ENCODE results near the gene CDK6. TPM values are rescaled to one million over a fixed set of nuclear protein-coding genes. Genes with fewer than 3 reads are reported as not detected.

CDK6 gene
- total RNA-seq, 1 experiment from 2014 or later, result 10.5 TPM

- H3K9me3 ChIP-seq (ENCODE audit: low read depth, low read length, poor library complexity, severe bottlenecking), result no peaks in the 10 kb centered on the region
- no TSS peak for BruUV-seq (replicated peaks)
- no peaks in the 10 kb centered on the region for H3K27me3 ChIP-seq (replicated peaks; ENCODE audit: insufficient read depth, low read depth, low read length, poor library complexity)
- no peak overlapping the region for H3K4me3 ChIP-seq (ENCODE audit: low read depth, low read length, poor library complexity, severe bottlenecking)
- CTCF ChIA-PET, result no interaction called here
- H3K36me3 ChIP-seq (ENCODE audit: insufficient read depth, low read length, poor library complexity, severe bottlenecking), result no peaks in the 10 kb centered on the region
- H3K4me1 ChIP-seq (ENCODE audit: insufficient read depth, low read length, poor library complexity, severe bottlenecking), result no peaks in the 10 kb centered on the region
- POLR2A ChIA-PET (ENCODE audit: low non-redundant PET), result no interaction called here
- DNase-seq (ENCODE audit: low spot score), result no peak
- TF ChIP-seq CTCF (conservative IDR thresholded peaks at IDR 0.05; ENCODE audit: low read depth, low read length), result no peak
- no peak for TF ChIP-seq EZH2 (IDR thresholded peaks at IDR 0.05; ENCODE audit: borderline replicate concordance, low read depth, low read length, poor library complexity, severe bottlenecking)
- no peak overlapping the region for H3K27ac ChIP-seq (ENCODE audit: low read depth, low read length, poor library complexity, severe bottlenecking)
- intact Hi-C loops (cut with micrococcal nuclease; ENCODE audit: unreplicated experiment), result no loop called here
Measured at GRCh38 chr7:92740134-92740533, 96.2 kb downstream of the CDK6 start.

GRCh38 chr7:92739091-92739490, 97.3 kb downstream of the CDK6 start:
- H3K27me3 ChIP-seq (replicated peaks; ENCODE audit: insufficient read depth, low read depth, low read length, poor library complexity), result no peaks in the 10 kb centered on the region
- ChIA-PET POLR2A (ENCODE audit: low non-redundant PET) (no interaction called here), CTCF (no interaction called here)
- intact Hi-C loops (cut with micrococcal nuclease; ENCODE audit: unreplicated experiment), result no loop called here
- no peaks in the 10 kb centered on the region for H3K36me3 ChIP-seq (ENCODE audit: insufficient read depth, low read length, poor library complexity, severe bottlenecking)
- no TSS peak for BruUV-seq (replicated peaks)
- no peak overlapping the region for H3K27ac ChIP-seq (ENCODE audit: low read depth, low read length, poor library complexity, severe bottlenecking)
- H3K9me3 ChIP-seq (ENCODE audit: low read depth, low read length, poor library complexity, severe bottlenecking), result no peaks in the 10 kb centered on the region
- H3K4me1 ChIP-seq (ENCODE audit: insufficient read depth, low read length, poor library complexity, severe bottlenecking), result no peaks in the 10 kb centered on the region
- no peak overlapping the region for H3K4me3 ChIP-seq (ENCODE audit: low read depth, low read length, poor library complexity, severe bottlenecking)
- TF ChIP-seq EZH2 (IDR thresholded peaks at IDR 0.05; ENCODE audit: borderline replicate concordance, low read depth, low read length, poor library complexity, severe bottlenecking) (no peak), CTCF (conservative IDR thresholded peaks at IDR 0.05; ENCODE audit: low read depth, low read length) (no peak)
- DNase-seq (ENCODE audit: low spot score), result no peak

- DNase-seq (ENCODE audit: low spot score), result no peak
- intact Hi-C loops (cut with micrococcal nuclease; ENCODE audit: unreplicated experiment), result no loop called here
- ChIA-PET POLR2A (ENCODE audit: low non-redundant PET) (no interaction called here), CTCF (no interaction called here)
- no peak overlapping the region for H3K27ac ChIP-seq (ENCODE audit: low read depth, low read length, poor library complexity, severe bottlenecking)
- H3K4me1 ChIP-seq (ENCODE audit: insufficient read depth, low read length, poor library complexity, severe bottlenecking), result no peaks in the 10 kb centered on the region
- no peak overlapping the region for H3K4me3 ChIP-seq (ENCODE audit: low read depth, low read length, poor library complexity, severe bottlenecking)
- no peaks in the 10 kb centered on the region for H3K36me3 ChIP-seq (ENCODE audit: insufficient read depth, low read length, poor library complexity, severe bottlenecking)
- TF ChIP-seq EZH2 (IDR thresholded peaks at IDR 0.05; ENCODE audit: borderline replicate concordance, low read depth, low read length, poor library complexity, severe bottlenecking) (no peak), CTCF (conservative IDR thresholded peaks at IDR 0.05; ENCODE audit: low read depth, low read length) (no peak)
- H3K27me3 ChIP-seq (replicated peaks; ENCODE audit: insufficient read depth, low read depth, low read length, poor library complexity), result no peaks in the 10 kb centered on the region
- BruUV-seq (replicated peaks), result no TSS peak
- H3K9me3 ChIP-seq (ENCODE audit: low read depth, low read length, poor library complexity, severe bottlenecking), result no peaks in the 10 kb centered on the region
Measured at GRCh38 chr7:92737706-92738105, 98.7 kb downstream of the CDK6 start.

Measured in A673 (cell line).